Erythroblast (primary cell): ENCODE results near the gene NNT.

Experiments
- DNase-seq, 2 experiments: peaks; one replicate each; lab custom pipeline; 2025; lab: John Stamatoyannopoulos, UW
- GATA1 ChIP-seq: IDR thresholded peaks from 2 replicates; pipeline ENCODE4 v1.6.1; 2011; ENCODE audit warnings: low read depth, mild to moderate bottlenecking, control low read depth, low read length, moderate library complexity
- POLR2A ChIP-seq: IDR thresholded peaks from 2 replicates; pipeline ENCODE4 v1.6.1; 2011; ENCODE audit warnings: mild to moderate bottlenecking, low read length

The NNT gene

DNA sequence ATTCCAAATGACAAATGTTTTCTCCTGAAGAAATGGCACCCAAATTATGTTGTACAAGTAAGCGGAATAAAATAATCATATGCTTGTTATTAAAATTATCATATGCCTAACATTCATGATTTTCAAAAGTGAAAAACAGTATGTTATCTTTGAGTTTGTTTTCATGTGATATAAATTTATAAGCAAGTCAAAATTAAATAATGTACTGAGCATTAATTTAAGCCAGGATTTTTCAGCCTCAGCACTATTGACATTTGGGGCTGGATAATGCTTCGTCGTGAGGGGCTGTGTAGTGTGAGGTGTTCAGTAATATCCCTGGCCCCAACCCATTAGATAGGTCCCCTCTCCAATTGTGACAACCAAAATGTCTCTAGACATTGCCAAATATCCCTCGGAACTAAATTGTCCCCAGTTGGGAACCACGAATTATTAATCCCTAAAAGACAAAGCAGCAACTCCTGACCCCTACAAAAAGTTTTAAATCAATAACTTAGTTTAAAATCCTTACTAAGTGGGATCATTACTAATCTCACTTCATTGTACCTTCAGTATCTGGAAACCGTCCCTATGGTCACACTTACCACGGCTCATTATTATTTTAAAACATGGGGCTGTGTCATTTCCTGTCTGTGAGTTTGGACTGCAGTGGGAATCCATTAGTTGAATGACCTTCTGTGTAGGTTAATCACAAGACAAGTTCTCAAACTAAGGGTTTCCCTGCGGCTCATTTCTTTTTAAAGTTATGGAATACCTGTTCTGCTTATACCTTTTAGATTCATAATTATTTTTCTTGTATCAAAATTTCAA, 1.3 kb upstream of the NNT start:
- TF ChIP-seq GATA1: no peak
- no peak for TF ChIP-seq POLR2A
- DNase-seq: peak; percentile 35 to 40

DNA sequence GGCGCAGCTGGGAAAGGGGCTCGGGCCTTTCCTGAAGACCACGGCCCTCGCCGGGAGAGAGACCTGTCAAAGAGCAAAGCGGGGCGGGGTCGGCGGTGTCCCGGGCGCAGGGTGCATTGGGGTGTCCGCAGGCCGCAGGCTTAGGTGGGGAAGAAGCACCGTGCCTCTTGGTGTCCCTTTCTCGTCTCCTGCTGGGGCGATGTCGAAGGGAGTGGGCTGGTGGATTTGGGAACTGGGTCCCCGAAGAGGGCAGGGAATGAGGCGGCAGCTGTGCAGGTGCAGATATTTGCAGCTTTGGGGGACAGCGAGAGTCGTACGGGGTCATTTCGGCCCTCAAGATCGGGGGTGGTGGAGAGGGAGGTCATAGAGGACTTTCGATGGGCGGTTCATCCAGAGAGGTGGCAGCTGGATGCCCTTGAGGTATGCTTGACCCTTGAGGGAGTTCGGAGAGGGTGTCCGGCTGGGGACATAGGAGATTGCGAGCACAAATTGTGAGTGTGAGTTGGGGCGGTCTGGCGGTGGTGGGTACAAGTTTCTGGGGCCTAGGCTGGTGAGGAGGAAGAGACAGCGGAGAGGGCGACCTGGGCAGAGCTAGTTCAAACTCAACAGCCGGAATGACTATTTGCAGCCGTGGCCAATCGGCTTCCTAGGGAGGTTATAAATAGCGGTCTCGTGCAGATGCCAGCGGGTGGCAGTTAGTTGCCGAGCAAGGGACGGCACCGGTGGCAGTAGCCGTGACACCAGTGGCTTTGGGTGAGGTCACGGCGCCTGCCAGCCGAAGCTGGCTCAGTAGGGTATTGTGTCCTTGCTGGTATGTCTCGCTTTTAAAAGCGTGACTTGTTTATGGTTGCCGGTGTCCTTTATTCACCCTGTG, 601 bp downstream of the NNT start:
- no peak for TF ChIP-seq GATA1
- peak; percentile 99 for TF ChIP-seq POLR2A
- DNase-seq: peak; percentile 82 to 86

DNA sequence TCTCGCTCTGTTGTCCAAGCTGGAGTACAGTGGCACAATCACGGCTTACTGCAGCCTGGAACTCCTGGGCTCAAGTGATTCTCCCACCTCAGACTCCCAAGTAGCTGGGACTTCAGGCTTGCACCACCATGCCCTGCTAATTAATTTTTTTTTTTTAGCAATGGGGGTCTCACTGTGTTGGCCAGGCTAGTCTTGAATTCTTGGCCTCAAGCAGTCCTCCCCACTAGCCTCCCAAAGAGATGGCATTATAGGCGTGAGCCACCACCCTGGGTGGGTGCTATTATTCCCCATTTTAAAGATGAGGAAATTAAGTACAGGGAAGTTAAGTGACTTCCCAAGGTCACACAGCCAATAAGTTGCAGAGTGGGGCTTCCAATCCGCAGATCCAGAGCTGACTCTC, 1.7 kb downstream of the NNT start:
- DNase-seq: no peak
- TF ChIP-seq POLR2A: no peak
- TF ChIP-seq GATA1: no peak

DNA sequence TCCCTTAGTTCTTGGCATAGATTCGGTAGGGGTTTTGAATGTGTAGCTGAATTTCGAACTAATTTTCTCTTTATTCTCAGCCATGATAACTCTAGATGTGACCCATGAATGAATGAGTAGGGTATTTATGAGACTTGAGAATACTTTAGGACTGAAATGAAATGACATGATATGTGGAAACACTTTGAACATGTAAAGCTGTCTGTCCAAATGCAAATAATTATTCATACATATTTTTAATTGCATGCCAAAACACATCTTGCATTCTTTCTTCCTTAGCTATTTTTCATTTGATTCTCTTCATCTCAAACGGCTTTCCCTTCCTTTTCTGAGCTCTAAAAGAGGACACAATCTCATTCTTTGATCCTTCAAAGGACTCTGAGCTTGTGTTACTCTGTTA, 3.4 kb downstream of the NNT start:
- TF ChIP-seq POLR2A: no peak
- TF ChIP-seq GATA1: no peak
- no peak for DNase-seq

DNA sequence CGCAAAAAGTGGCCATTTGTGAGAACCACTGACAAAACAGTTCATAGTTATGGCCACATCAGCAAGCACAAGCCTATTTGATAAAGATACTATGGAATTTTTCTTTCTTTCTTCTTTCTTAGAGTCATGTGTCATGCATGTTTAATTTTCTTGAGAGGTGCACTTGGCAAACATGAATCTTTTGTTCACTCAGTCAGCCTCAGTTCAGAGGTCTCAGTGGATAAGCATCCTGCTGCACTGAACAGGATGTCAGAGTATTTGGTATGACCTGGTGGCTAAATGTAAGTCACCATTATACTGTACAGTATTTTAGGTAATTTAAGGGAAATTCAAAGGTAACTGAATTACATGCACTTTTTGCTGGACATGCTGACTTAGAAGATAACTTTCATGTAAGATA, 5.4 kb downstream of the NNT start:
- no peak for TF ChIP-seq GATA1
- no peak for TF ChIP-seq POLR2A
- no peak for DNase-seq

DNA sequence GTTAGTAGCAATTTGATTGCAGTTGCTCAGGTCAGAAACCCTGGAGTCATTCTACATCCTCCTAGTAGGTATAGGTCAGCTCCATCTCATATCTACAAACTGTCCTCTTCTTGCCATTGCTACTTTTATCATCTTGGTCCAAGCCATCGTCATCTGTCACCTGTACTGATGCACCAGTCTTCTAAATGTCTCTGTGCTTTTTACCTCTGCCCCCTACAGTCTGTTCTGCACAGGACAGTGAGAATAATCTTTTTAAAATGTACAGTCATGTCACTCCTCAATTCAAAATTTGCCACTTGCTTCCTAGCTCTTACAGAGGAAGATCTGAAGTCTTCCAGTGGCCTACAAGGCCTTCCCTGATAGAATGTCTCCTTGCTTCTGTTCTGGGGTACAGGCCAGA, 6.8 kb downstream of the NNT start:
- peak; percentile 21 to 25 for DNase-seq
- no peak for TF ChIP-seq GATA1
- TF ChIP-seq POLR2A: no peak

DNA sequence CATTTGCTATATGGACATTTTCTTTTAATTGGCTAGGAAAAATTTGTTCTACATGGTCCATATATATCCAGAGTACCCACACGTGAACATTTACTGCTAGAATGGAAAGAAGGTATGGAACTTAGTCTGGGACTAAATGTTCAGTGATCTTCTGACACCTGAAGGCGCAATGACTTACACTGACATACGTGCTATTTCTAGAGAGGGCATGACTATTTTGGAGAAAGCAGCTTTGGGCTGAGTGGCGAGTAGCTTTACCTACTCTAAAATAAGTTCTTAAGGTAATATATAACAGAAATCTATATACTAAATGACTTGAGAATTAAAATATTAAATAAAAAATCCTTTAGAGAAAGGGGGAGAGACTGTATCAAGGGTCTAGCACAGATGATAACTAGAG, 10.4 kb downstream of the NNT start:
- no peak for DNase-seq
- TF ChIP-seq GATA1 (no peak), POLR2A (no peak)

DNA sequence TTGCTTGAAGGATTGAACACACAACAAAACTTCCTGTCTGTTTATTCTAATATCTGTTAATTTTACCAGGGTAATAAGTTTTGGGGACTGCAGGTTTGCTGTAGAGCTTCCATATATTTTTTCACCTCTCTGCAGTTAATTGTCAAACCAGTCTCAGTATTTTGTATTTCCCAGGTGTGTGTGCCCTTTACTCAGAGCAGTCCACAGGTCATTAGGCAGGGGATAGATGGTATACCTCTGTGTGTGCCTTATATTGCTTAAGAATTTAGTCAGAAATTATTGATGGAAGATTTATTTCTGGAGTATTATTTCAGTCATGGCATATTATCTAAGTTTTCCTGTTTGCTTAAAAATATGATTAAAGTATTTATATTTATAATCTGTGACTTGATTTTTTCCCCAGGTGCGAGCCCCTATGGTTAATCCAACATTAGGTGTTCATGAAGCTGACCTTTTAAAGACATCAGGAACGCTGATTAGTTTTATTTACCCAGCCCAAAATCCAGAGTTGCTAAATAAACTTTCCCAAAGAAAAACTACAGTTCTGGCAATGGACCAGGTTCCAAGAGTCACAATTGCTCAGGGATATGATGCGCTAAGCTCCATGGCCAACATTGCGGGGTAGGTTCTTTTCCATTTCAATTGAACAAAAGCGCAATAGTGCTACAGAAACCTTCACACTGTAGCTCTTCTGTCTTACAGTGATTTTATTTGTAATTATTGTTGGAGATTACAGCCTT, 12.6 kb downstream of the NNT start:
- TF ChIP-seq POLR2A: no peak
- TF ChIP-seq GATA1: no peak
- no peak for DNase-seq

DNA sequence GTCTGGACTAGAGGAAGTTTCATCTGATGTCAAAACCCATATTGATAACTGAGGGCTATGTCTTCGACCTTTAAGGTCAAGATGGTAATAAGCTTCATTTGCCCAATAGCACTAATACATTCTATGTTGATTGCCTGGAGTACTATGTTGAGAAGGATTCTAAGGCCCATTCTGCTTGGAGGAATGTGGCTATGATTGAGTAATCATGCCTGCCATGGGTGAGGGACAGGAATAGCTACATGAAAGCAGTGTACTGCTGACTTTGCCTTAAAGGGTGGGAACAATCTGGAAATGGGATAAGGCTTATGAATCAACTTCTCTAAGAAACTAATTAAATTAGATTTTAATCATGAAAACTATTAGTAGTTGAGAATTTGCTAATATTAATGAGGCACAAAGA, 13.6 kb downstream of the NNT start:
- TF ChIP-seq POLR2A (no peak), GATA1 (no peak)

DNA sequence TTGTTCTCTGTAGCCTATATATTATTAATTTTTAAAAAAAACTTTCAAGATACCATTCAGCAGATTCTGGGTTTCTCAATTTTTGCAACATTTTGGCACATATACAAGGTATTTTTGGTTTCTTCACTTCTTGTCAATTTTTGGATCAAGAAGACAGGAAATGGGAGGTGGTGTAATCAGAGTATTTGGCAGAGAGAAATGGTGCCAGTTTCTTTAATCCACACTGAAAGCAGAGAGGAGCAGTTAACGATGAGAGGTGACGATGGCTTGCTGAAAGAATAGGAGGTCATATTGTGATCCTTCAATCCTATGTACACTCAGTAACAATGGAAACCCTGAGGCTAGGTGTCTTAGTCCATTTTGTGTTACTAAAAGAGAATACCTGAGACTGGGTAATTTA, 16.4 kb downstream of the NNT start:
- TF ChIP-seq POLR2A: no peak
- TF ChIP-seq GATA1: no peak
- DNase-seq: no peak

More for the DNA sequence above, 13.6 kb downstream of the NNT start:
- no peak for DNase-seq

DNA sequence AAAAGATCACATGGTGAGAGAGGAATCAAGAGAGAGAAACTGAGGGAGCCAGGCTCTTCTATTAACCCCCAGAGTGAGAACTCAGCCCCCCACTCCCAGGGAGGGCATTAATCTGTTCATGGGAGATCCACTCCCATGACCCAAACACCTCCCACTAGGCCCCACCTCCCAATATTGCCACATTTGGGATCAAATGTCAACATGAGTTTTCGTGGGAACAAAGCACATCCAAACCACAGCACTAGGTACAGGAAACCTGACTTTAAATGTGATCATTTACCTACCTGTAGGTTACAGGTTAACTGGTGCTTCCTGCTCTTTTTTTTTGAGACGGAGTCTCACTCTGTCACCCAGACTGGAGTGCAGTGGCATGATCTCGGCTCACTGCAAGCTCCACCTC, 16.9 kb downstream of the NNT start:
- no peak for DNase-seq
- no peak for TF ChIP-seq POLR2A
- TF ChIP-seq GATA1: no peak

DNA sequence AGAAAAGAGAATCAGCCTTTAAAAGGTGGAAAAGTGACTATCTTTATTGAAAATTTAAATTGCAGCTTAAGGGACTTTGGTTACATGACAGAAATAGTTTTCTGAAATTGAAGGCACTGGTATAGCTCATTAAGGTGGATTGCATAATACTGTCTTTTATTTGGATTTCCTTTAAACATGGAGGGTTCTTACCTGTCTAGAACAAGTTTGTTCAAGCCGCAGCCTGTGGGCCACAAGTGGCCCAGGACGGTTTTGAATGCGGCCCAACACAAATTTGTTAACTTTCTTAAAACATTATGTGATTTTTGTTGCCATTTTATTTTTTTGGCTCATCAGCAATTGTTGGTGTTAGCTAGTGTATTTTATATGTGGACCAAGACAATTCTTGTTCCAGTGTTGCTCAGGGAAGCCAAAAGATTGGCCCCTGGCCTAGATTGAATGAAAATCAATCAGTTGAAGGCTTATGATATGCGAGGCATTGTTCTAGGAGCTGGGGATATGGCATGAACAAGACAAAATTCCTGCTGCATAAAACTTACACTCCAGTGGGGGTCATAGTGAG, 18.0 kb downstream of the NNT start:
- DNase-seq: no peak
- TF ChIP-seq POLR2A (no peak), GATA1 (no peak)

DNA sequence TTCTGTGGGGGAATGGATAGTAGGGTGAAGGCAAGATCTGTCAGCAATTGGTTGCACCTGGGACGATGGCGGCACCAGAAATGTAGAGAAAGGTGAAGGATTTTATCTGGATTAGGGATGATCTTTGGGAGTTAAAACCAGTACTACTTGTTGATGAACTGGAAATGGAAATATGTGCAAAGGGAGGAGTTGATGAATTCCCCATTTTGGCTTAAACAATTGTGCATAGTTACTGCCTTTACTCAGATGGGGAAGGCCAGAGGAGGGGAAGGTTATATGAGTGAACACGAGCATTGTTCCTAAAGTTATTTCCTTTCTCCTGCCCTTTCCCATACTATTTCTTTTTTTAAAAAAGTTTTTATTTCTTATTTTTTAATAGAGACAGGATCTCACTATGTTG, 19.1 kb downstream of the NNT start:
- no peak for DNase-seq
- TF ChIP-seq POLR2A: no peak
- no peak for TF ChIP-seq GATA1

DNA sequence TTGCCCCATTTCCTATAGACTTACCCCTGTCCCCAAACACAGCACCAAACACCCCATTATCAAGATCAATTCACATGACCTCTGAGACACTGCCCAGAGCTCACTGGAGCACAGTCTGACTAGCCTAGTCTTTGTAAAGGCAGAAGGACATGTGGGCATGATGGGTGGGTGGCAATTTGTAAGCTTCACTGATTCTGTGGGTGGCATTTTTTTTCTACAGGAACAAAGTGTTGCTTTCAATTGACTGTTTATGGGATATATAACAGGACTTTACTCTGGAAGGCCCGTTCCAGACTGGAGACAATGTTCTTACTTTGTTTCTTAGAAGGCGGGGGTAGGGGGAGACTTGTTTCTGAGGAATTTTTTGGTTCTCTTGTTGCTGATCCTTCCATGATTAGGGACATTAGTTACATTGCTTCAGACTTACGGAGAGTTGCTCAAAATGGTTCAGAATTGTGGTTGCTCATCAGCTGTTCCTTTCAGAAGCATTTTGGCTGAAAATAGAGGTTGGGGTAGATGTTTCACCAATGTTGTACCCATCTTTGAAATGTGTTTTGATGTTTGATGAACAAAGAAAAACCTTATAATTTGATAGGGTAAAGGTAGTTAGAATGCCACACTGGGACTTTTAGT, 20.2 kb downstream of the NNT start:
- TF ChIP-seq POLR2A: no peak
- TF ChIP-seq GATA1: no peak

More for the DNA sequence above, 20.2 kb downstream of the NNT start:
- peak; percentile 9 to 10 for DNase-seq
